ENCODE measurements around the gene PEX3. TPM values are rescaled to one million over a fixed set of nuclear protein-coding genes. Genes with fewer than 3 reads are reported as not detected.
A peak's percentile ranks its signal among the peaks of the same experiment; 100 is the strongest.

The PEX3 gene
- total and polyA plus RNA-seq, 2 of the 4 experiments (the other 2 are of a cell fraction), result 13.3 to 13.7 TPM

DNA sequence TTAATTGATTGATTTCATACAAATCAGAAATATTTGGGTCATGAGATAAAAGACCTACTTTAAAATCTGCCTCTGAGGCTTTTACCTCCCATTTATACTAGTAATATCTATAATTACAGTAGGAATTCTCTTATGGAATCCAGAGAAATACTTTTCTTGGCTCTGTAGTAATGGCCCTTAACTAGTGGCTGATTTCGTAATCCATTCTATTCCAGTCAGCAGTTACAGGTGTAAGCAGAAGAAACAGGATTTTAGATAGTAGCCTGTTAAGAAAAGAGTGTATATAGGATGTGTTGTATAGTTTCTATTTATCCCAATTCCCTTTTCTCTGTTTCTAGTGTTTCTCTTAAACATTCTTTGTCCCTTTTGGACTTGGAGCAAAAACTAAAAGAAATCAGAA lies 21.2 kb downstream of the PEX3 start:
- Histone ChIP-seq H3K4me1 (ENCODE audit: control insufficient read depth, insufficient read depth, low read length) (no peaks in the 10 kb centered on the region), H2BK20ac (ENCODE audit: low read depth, low read length) (no peak overlapping the region), H3K23ac (ENCODE audit: low read depth, low read length) (no peak overlapping the region), H3K27me3 (ENCODE audit: control insufficient read depth, insufficient read depth, low read length) (no peaks in the 10 kb centered on the region), H2AK9ac (replicated peaks; ENCODE audit: low read depth, low read length, poor library complexity) (no peak overlapping the region), H2AK5ac (ENCODE audit: low read depth, low read length) (no peak overlapping the region), H2BK15ac (ENCODE audit: low read depth, low read length) (no peak overlapping the region), H4K5ac (ENCODE audit: low read depth, low read length) (no peak overlapping the region), H3K36me3 (ENCODE audit: control insufficient read depth, insufficient read depth, low read length) (peaks cover 13% of the 10 kb centered on the region), H3K9ac (ENCODE audit: low read depth, low read length) (no peak overlapping the region), H3K9me1 (ENCODE audit: insufficient read depth, low read length) (no peaks in the 10 kb centered on the region), H4K8ac (ENCODE audit: low read depth in 2 of 2, low read length in 2 of 2) (no peak overlapping the region), H3K4ac (ENCODE audit: low read depth, low read length) (no peak overlapping the region), H4K91ac (ENCODE audit: insufficient read depth, low read depth, low read length) (no peak overlapping the region), H2BK5ac (ENCODE audit: low read depth, low read length, poor library complexity, severe bottlenecking) (no peak overlapping the region), H3K56ac (ENCODE audit: extremely low read depth, insufficient read depth, low read length) (no peak overlapping the region), H3K9me3 (ENCODE audit: control insufficient read depth, insufficient read depth, low read length) (no peaks in the 10 kb centered on the region), H3K4me3 (ENCODE audit: insufficient read depth, low read depth, low read length) (no peak overlapping the region), H3K14ac (replicated peaks; ENCODE audit: low read depth, low read length) (no peak overlapping the region), H3K79me1 (ENCODE audit: low read depth in 1 of 2, low read length in 2 of 2) (0 out of 4 replicates have a peak, but pooled peaks cover 0 to 2% of the 10 kb centered on the region in 2 experiments), H2BK120ac (ENCODE audit: low read depth, low read length) (no peak overlapping the region), H3K18ac (ENCODE audit: low read depth, low read length) (no peak overlapping the region), H2AFZ (replicated peaks; ENCODE audit: low read length, poor library complexity) (no peak overlapping the region), H3K4me2 (ENCODE audit: low read depth, low read length) (no peak overlapping the region), H3K27ac (ENCODE audit: insufficient read depth, low read length) (no peak overlapping the region), H4K20me1 (ENCODE audit: insufficient read depth, low read length) (no peaks in the 10 kb centered on the region)
- no peak for DNase-seq
- BruUV-seq (replicated peaks), result no TSS peak
- dilution Hi-C loops (cut with HindIII; ENCODE audit: low sequenced_read_pairs, unreplicated experiment), result no loop called here
- in situ Hi-C loops (cut with MboI; ENCODE audit: low sequenced_read_pairs), result no loop called here
- WGBS, 2 experiments (ENCODE audit: extremely low coverage in 2 of 2, insufficient read length in 1 of 2), result no CpG with 5 or more reads among the region's 1 CpG
- ATAC-seq (ENCODE audit: low read depth), result no peak
- ChIA-PET POLR2A (ENCODE audit: unreplicated experiment) (no interaction called here), CTCF (no interaction called here)
- intact Hi-C loops (cut with micrococcal nuclease), result no loop called here
- no peak for TF ChIP-seq FOS (IDR thresholded peaks at IDR 0.05; ENCODE audit: low read depth, low read length)
- peak; percentile 60; the same call in 1 of the 2 replicates for TF ChIP-seq CEBPB (IDR thresholded peaks at IDR 0.05; ENCODE audit: low read depth, low read length)
